Measurements from ENCODE around the gene GOLGA5.
A peak's percentile ranks its signal among the peaks of the same experiment; 100 is the strongest.
"Not testable (repeated sequence)": the region's sequence is repeated elsewhere in the genome, so short reads cannot be mapped to it uniquely, and the experiment has no call there.

Gene GOLGA5

DNA sequence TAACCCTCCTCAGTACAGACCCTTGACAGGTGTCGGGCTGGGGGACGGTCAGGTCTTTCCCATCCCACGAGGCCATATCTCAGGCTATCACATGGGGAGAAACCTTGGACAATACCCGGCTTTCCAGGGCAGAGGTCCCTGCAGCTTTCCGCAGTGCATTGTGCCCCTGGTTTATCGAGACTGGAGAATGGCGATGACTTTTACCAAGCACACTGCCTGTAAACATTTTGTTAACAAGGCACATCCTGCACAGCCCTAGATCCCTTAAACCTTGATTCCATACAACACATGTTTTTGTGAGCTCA, 26.4 kb downstream of the GOLGA5 start:
- DNase-seq (ENCODE audit: low read depth), result not testable (repeated sequence)

- DNase-seq (ENCODE audit: low read depth), result no peak
Measured at GRCh38 chr14:92830902-92831301, 36.8 kb downstream of the GOLGA5 start.

GRCh38 chr14:92832137-92832700, 38.1 kb downstream of the GOLGA5 start:
- no peak for DNase-seq (ENCODE audit: low read depth)

- DNase-seq (ENCODE audit: low read depth), result no peak
Measured at GRCh38 chr14:92841930-92842329, 47.8 kb downstream of the GOLGA5 start.

DNA sequence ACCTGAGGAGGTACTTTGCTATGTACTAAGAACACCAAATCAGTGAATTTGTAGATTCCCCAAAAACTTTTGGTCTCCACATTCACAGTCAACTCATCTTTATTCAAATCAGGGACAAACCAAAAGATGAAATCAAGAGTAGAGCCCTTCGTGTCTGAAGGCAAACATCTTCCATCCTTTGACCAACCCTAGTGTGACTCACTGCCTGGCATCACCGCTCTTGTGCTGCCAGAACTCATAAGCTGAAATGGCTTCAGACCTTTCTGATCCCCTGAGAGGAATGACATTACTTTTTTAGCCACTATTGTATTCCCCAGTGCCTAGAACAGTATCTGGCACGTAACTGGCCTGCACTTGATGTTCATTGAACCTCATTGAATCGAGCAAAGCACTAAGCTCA, 50.1 kb downstream of the GOLGA5 start:
- no peak for DNase-seq (ENCODE audit: low read depth)

GRCh38 chr14:92846162-92846897, 52.2 kb downstream of the GOLGA5 start:
- DNase-seq (ENCODE audit: low read depth), result peak; percentile 45

DNA sequence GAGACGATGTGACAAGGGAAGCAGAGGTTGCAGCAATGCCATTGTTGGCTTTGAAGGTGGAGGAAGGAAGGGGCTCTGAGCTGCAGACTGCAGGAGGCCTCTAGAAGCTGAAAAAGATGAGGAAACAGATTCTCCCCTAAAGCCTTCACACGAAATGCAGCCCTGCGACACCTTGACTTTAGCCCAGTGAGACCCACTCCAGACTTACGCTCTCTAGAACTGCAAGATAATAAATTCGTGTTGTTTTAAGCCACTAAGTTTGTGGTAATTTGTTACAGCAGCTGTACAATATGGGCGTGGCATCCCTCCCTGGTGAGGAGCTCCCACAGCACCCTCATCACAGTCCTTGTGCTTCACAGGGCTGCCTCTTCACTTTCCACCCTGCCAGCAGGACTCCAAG, 53.2 kb downstream of the GOLGA5 start:
- DNase-seq (ENCODE audit: low read depth), result no peak

- DNase-seq (ENCODE audit: low read depth), result no peak
Measured at GRCh38 chr14:92847749-92848148, 53.6 kb downstream of the GOLGA5 start.

- no peak for DNase-seq (ENCODE audit: low read depth)
Measured at GRCh38 chr14:92848887-92849286, 54.8 kb downstream of the GOLGA5 start.

GRCh38 chr14:92850492-92850891, 56.4 kb downstream of the GOLGA5 start:
- peak; percentile 34 for DNase-seq (ENCODE audit: low read depth)

GRCh38 chr14:92853136-92853535, 59.0 kb downstream of the GOLGA5 start:
- not testable (repeated sequence) for DNase-seq (ENCODE audit: low read depth)

GRCh38 chr14:92860049-92860840, 66.1 kb downstream of the GOLGA5 start:
- no peak for DNase-seq (ENCODE audit: low read depth)

DNA sequence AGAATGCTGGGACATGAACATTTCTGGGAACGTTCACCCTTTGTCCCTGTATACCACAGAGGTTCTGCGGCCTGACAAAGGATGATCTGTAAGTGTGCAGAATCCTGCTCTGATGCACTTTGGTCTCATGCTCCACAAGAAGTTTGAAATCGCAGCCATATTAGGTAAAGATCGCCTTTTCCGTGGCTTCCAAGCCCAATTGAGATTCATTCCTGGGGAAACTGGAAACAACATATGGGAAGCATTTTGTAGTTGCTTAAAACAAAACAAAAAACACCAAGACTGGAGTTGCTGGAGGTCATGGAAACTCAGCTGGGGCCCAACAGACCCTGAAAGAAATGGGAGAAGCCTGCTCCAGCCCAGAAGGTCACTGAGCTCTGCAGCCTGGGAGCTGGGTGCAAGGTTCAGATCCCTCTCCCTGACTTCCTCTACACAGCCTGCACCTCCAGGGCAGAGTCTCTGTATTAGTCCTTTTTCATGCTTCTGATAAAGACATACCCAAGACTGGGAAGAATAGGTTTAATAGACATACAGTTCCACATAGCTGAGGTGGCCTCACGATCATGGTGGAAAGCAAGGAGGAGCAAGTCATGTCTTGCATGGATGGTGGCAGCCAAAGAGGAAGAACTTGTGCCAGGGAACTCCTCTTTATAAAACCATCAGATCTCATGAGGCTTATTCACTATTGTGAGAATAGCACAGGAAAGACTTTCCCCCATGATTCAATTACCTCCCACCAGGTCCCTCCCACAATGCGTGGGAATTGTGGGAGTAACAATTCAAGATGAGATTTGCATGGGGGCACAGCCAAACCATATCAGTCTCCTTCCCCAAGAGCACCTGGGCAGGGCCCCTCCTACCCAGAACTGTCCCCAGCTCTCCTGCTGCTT, 68.0 kb downstream of the GOLGA5 start:
- no peak for DNase-seq (ENCODE audit: low read depth)

GRCh38 chr14:92863286-92864080, 69.4 kb downstream of the GOLGA5 start:
- no peak for DNase-seq (ENCODE audit: low read depth)

DNA sequence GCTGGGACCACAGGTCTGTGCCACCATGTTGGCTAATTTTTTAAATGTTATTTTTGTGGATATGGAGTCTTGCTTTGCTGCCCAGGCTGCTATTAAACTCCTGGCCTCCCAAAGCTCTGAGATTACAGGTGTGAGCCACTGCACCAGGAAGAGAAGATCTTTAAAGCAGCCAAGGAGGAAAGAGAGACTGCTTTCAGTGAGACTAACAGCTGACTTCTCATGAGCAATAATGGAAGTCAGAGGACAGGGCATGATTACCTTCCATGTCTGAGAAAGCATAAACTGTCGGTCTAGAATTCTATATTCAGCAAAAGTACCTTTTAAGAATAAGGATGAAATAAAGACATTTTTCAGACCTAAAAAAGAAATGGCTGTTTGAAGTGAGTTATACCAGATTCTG, 71.6 kb downstream of the GOLGA5 start:
- DNase-seq (ENCODE audit: low read depth), result no peak

- no peak for DNase-seq (ENCODE audit: low read depth)
Measured at GRCh38 chr14:92866181-92866752, 72.2 kb downstream of the GOLGA5 start.

GRCh38 chr14:92866901-92867865, 73.1 kb downstream of the GOLGA5 start:
- no peak for DNase-seq (ENCODE audit: low read depth)

DNA sequence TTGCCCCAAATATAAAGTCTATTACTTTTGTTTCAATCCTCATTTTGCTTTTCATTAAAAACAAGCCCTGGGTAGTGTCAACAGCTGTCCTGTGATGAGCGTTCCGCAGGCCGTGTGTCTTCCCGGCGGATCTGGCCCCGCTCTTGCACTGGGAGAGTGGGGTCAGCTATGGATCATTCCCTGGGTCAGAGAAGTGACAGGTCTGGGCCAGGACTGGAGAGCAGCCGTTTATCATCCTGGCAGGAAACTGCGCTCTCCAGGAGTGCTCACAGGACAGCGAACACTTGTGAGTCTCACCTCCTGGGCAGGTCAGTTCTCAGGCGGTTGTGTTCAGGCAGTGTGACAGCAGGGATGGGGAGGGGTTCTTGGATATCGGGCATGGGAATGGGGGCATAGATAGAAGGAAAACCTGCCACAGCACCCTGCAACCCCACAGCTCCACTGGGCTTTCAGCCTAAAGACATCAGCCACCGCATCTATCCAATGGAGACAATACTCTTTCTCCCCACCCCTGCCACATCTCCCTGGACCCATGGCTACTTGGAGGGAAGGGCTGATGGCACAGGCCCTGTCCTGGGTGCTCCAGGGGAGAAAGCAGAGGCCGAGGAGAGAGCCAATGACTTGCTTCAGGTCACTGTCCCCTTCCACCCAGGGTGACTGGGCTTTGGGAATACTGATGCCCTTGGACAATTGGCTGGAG, 81.0 kb downstream of the GOLGA5 start:
- DNase-seq (ENCODE audit: low read depth), result no peak

GRCh38 chr14:92877757-92878431, 83.8 kb downstream of the GOLGA5 start:
- no peak for DNase-seq (ENCODE audit: low read depth)

Data from GM04503 (cell line).